Osteocyte (in vitro differentiated cells): ENCODE data around the gene POLR1C. TPM values are rescaled to one million over a fixed set of nuclear protein-coding genes. Genes with fewer than 3 reads are reported as not detected.
A peak's percentile ranks its signal among the peaks of the same experiment; 100 is the strongest.

Experiments used
- DNase-seq: peaks from one replicate; pipeline ENCODE4 v3.0.0; 2021; ENCODE audit warnings: mixed read lengths; ENCODE audit not compliant: unreplicated experiment; ENCODE audit errors: extremely low spot score
- H3K27ac Mint-ChIP-seq: one replicate; pipeline ENCODE4 v1.8.0; 2021; ENCODE audit warnings: mild to moderate bottlenecking, mixed read lengths; ENCODE audit not compliant: unreplicated experiment
- H3K27me3 Mint-ChIP-seq: one replicate; pipeline ENCODE4 v1.8.0; 2021; ENCODE audit warnings: mixed read lengths; ENCODE audit not compliant: unreplicated experiment
- H3K36me3 Mint-ChIP-seq: one replicate; pipeline ENCODE4 v1.8.0; 2021; ENCODE audit warnings: mixed read lengths; ENCODE audit not compliant: unreplicated experiment
- H3K4me1 Mint-ChIP-seq: one replicate; pipeline ENCODE4 v1.8.0; 2021; ENCODE audit warnings: mixed read lengths; ENCODE audit not compliant: unreplicated experiment
- H3K4me3 Mint-ChIP-seq: one replicate; pipeline ENCODE4 v1.8.0; 2021; ENCODE audit warnings: mild to moderate bottlenecking, moderate library complexity, mixed read lengths; ENCODE audit not compliant: unreplicated experiment
- H3K9me3 Mint-ChIP-seq: one replicate; pipeline ENCODE4 v1.8.0; 2021; ENCODE audit warnings: mixed read lengths; ENCODE audit not compliant: unreplicated experiment
- total RNA-seq: library from RNA; stranded (reverse); gene quantifications from 2 replicates; pipeline ENCODE4 v1.2.1, GENCODE V29; 2021
- TF ChIP-seq, protein P1 (sequence below): fragments of 200-600 bp; sonication (generic); IDR thresholded peaks from 2 replicates; pipeline ENCODE4 v1.5.0; 2021; ENCODE audit warnings: antibody characterized with exemption, mild to moderate bottlenecking, moderate library complexity

POLR1C gene
- total RNA-seq, 1 donor from 2014 or later = 32.8 TPM

DNA sequence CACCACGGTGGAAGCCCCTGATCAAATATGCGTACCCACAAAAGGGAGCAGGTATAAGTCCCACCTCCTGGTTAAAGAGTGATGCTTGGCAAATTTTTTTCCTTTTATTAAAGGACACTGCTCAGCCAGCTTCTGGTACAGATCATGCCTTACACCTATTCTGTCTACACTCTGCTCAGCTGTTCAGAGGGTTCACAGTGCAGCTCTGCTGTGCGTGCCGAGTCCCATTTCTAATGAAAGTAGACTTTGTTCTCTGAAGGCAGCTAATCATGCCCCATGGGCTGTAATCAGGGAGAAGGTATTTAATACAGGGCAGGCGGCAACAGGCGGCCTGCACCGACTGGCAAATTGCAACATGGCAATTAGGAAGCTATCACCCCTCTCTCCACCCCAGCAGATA lies 23.1 kb upstream of the POLR1C start:
- H3K36me3 Mint-ChIP-seq = peaks cover 5% of the 10 kb centered on the region
- DNase-seq = no peak
- no peak overlapping the region for H3K27ac Mint-ChIP-seq
- H3K4me1 Mint-ChIP-seq = peaks cover 67% of the 10 kb centered on the region
- TF ChIP-seq, protein P1, sequence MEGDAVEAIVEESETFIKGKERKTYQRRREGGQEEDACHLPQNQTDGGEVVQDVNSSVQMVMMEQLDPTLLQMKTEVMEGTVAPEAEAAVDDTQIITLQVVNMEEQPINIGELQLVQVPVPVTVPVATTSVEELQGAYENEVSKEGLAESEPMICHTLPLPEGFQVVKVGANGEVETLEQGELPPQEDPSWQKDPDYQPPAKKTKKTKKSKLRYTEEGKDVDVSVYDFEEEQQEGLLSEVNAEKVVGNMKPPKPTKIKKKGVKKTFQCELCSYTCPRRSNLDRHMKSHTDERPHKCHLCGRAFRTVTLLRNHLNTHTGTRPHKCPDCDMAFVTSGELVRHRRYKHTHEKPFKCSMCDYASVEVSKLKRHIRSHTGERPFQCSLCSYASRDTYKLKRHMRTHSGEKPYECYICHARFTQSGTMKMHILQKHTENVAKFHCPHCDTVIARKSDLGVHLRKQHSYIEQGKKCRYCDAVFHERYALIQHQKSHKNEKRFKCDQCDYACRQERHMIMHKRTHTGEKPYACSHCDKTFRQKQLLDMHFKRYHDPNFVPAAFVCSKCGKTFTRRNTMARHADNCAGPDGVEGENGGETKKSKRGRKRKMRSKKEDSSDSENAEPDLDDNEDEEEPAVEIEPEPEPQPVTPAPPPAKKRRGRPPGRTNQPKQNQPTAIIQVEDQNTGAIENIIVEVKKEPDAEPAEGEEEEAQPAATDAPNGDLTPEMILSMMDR = no peak
- no peaks in the 10 kb centered on the region for H3K27me3 Mint-ChIP-seq
- H3K9me3 Mint-ChIP-seq = no peaks in the 10 kb centered on the region
- H3K4me3 Mint-ChIP-seq = no peak overlapping the region

DNA sequence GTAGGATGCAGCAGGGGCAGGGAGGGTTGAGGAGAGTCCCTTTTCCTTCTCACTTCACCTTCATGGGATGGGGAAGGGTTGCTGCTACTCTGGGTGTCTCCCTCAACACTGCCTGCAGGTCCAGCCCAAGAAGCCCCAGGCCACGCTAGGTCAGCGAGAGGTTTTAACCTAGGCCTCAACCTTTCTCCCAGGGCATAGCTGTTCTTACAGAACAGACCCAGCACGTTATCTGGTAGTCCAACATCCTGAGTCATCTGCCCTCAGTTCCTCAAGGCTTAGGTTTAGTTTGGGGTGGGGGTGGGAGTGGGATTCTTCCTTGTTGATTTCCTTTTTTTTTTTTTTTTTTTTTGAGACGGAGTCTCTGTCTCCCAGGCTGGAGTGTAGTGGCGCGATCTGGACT lies 22.6 kb upstream of the POLR1C start:
- peaks cover 9% of the 10 kb centered on the region for H3K36me3 Mint-ChIP-seq
- TF ChIP-seq, protein P1 = no peak
- no peaks in the 10 kb centered on the region for H3K27me3 Mint-ChIP-seq
- no peak overlapping the region for H3K27ac Mint-ChIP-seq
- no peak overlapping the region for H3K4me3 Mint-ChIP-seq
- H3K9me3 Mint-ChIP-seq = no peaks in the 10 kb centered on the region
- peaks cover 63% of the 10 kb centered on the region for H3K4me1 Mint-ChIP-seq
- no peak for DNase-seq

DNA sequence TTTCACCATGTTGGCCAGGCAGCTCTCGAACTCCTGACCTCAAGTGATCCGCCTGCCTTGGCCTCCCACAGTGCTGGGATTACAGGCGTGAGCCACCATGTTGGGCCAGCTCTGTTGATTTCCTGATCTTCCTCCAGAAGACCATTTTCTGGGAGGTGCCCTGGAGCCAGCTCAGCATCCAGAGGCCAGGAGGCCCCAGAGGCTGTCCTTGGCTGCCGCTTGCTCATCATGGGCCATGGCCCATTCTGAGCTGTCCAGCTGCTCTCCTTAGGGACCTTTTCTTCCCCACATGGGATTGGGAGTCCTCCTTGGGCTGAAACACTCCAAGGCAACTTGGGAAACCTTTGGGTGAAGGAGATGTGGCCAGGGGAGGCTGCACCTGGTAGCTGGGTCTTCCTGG lies 22.1 kb upstream of the POLR1C start:
- TF ChIP-seq, protein P1 = no peak
- H3K4me3 Mint-ChIP-seq = no peak overlapping the region
- H3K27me3 Mint-ChIP-seq = no peaks in the 10 kb centered on the region
- no peak overlapping the region for H3K27ac Mint-ChIP-seq
- H3K4me1 Mint-ChIP-seq = peaks cover 58% of the 10 kb centered on the region
- H3K9me3 Mint-ChIP-seq = no peaks in the 10 kb centered on the region
- no peak for DNase-seq
- peaks cover 12% of the 10 kb centered on the region for H3K36me3 Mint-ChIP-seq

DNA sequence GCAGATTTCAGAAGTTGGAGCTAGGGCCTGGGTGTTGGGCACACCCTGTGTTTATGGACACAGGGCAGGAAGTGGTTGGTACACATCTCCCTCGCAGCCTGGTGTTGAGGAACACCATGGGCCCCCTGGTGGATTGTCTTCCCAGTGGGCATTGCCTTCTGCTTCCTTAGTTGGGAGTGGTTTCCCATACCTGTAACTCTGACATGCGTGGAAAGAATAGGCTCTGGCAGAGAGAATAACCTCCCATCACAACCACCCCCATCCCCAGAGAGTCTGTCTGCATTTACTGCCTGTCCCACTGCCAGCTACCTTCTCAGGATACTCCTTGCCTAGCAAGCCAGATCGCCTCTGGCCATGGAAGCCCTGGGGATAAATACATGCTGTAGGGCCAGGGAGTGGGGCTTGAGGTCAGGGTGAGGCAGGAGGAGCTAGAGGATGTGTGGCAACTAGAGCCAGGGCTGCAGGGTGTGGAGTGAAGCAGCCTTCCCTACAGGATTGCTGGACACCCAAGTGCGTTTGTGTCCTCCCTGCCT lies 21.4 kb upstream of the POLR1C start:
- Mint-ChIP-seq H3K27me3 (no peaks in the 10 kb centered on the region), H3K9me3 (no peaks in the 10 kb centered on the region), H3K27ac (no peak overlapping the region), H3K4me3 (no peak overlapping the region), H3K36me3 (peaks cover 15% of the 10 kb centered on the region), H3K4me1 (peaks cover 52% of the 10 kb centered on the region)
- no peak for DNase-seq
- TF ChIP-seq, protein P1 = peak; percentile 35

DNA sequence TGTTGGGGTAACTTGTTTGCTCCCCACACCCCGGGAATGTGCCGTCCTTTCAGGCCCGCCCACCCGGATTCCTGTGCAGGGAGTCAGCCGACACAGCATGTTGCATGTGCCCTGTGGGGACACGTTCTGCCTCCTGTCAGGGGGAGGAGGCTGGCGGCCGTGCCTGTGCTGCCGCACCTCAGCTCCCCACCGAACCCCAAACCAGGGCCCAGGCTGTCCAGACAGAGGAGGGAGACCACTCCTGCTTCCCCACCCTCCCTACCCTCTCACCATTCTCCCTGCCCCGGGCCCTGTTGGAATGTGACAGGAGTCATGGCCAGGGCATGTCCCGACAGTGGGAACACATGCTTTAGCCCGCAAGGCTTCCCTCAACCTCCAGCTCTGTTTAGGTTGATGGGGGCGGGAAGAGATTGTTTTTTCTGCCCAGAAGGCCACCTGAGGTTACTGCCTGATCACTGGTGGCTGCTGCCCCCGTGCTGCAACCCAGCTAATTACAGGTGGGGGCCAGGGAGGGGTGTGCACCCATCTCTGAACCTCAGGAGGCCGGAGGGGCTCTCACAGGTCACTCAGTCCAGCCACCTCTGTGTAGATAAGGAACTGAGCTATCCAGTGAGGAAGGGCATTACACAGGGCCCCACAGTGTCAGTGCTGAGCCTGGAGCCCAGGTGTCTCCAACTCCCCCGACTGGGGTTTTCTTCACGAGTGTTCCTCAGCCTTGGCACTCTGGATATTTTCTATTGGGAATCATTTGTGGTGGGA lies 20.3 kb upstream of the POLR1C start:
- Mint-ChIP-seq H3K9me3 (no peaks in the 10 kb centered on the region), H3K27me3 (no peaks in the 10 kb centered on the region), H3K27ac (peak overlapping the region; percentile 67), H3K4me1 (peaks cover 52% of the 10 kb centered on the region), H3K4me3 (no peak overlapping the region), H3K36me3 (peaks cover 22% of the 10 kb centered on the region)
- TF ChIP-seq, protein P1 = peak; percentile 64
- no peak for DNase-seq
